HEK293 (cell line): ENCODE results near the gene ABLIM2.

Source experiments
- CTCF ChIA-PET: fragments of 350-600 bp; formaldehyde crosslinking; extraction: SDS; loops from one replicate; lab custom pipeline; 2021; ENCODE audit warnings: antibody characterized with exemption; lab: Yijun Ruan, JAX
- POLR2A ChIA-PET: fragments of 300-600 bp; formaldehyde crosslinking; extraction: SDS; loops from one replicate; lab custom pipeline; 2020; ENCODE audit warnings: antibody characterized with exemption, inconsistent platforms; lab: Yijun Ruan, JAX
- H3K27ac ChIP-seq: fragments of 200-500 bp; sonication (Bioruptor generic); 2 replicates; pipeline ENCODE4 v1.5.1; 2014; ENCODE audit warnings: low read depth, low read length, control low read depth, inconsistent platforms; ENCODE audit errors: extremely low read depth
- H3K36me3 ChIP-seq, 2 experiments: fragments of 200-500 bp in 1 of 2; sonication (Bioruptor generic) in 1 of 2; 1 replicate in 1 of 2; 2 replicates in 1 of 2; pipeline ENCODE4 v1.5.1; 2014 to 2017; ENCODE audit warnings: inconsistent platforms in 2 of 2, low read length in 2 of 2; ENCODE audit not compliant: control insufficient read depth in 2 of 2, insufficient read depth in 1 of 2
- H3K4me1 ChIP-seq: fragments of 200-500 bp; sonication (Bioruptor generic); 2 replicates; pipeline ENCODE4 v1.5.1; 2014; ENCODE audit warnings: mild to moderate bottlenecking, low read length, inconsistent platforms; ENCODE audit not compliant: control insufficient read depth, insufficient read depth
- H3K4me3 ChIP-seq: 2 replicates; pipeline ENCODE4 v1.5.1; 2011; ENCODE audit warnings: low read depth, mild to moderate bottlenecking, control low read depth, low read length, moderate library complexity
- H3K9me3 ChIP-seq: fragments of 200-500 bp; sonication (Bioruptor generic); 2 replicates; pipeline ENCODE4 v1.5.1; 2014; ENCODE audit warnings: low read depth, low read length, inconsistent platforms; ENCODE audit not compliant: control insufficient read depth, insufficient read depth
- OVOL3 ChIP-seq: fragments of 450-650 bp; formaldehyde crosslinking; IDR thresholded peaks from 2 replicates; pipeline ENCODE4 v1.5.1; 2016; ENCODE audit warnings: missing biosample characterization, missing genetic modification characterization
- RBAK ChIP-seq: fragments of 450-650 bp; formaldehyde crosslinking; IDR thresholded peaks from 2 replicates; pipeline ENCODE4 v1.5.1; 2016; ENCODE audit warnings: missing biosample characterization, missing genetic modification characterization
- SP7 ChIP-seq: fragments of 450-650 bp; formaldehyde crosslinking; IDR thresholded peaks from 2 replicates; pipeline ENCODE4 v1.5.1; 2016; ENCODE audit warnings: missing biosample characterization, missing genetic modification characterization
- WT1 ChIP-seq: fragments of 450-650 bp; formaldehyde crosslinking; IDR thresholded peaks from 2 replicates; pipeline ENCODE4 v1.5.1; 2016; ENCODE audit warnings: missing biosample characterization, missing genetic modification characterization
- ZBTB17 ChIP-seq: fragments of 450-650 bp; formaldehyde crosslinking; IDR thresholded peaks from 2 replicates; pipeline ENCODE4 v1.5.1; 2016; ENCODE audit warnings: missing biosample characterization, missing genetic modification characterization
- ZNF138 ChIP-seq: fragments of 450-650 bp; formaldehyde crosslinking; IDR thresholded peaks from 2 replicates; pipeline ENCODE4 v1.5.1; 2016; ENCODE audit warnings: missing biosample characterization, missing genetic modification characterization, borderline replicate concordance
- ZNF174 ChIP-seq: fragments of 450-650 bp; formaldehyde crosslinking; IDR thresholded peaks from 2 replicates; pipeline ENCODE4 v1.5.0; 2017; ENCODE audit warnings: missing biosample characterization, mild to moderate bottlenecking, missing genetic modification characterization
- ZNF184 ChIP-seq: fragments of 450-650 bp; IDR thresholded peaks from 2 replicates; pipeline ENCODE4 v1.5.1; 2018; ENCODE audit warnings: missing biosample characterization, mild to moderate bottlenecking, missing genetic modification characterization
- ZNF266 ChIP-seq: fragments of 450-650 bp; formaldehyde crosslinking; IDR thresholded peaks from 2 replicates; pipeline ENCODE4 v1.5.1; 2016; ENCODE audit warnings: missing biosample characterization, missing genetic modification characterization, low read depth
- ZNF311 ChIP-seq: fragments of 450-650 bp; formaldehyde crosslinking; IDR thresholded peaks from 2 replicates; pipeline ENCODE4 v1.5.1; 2017; ENCODE audit warnings: missing biosample characterization, missing genetic modification characterization, borderline replicate concordance
- ZNF335 ChIP-seq: fragments of 450-650 bp; formaldehyde crosslinking; conservative IDR thresholded peaks from 2 replicates; pipeline ENCODE4 v1.5.1; 2016; ENCODE audit warnings: missing biosample characterization, missing genetic modification characterization
- ZNF610 ChIP-seq: fragments of 450-650 bp; formaldehyde crosslinking; IDR thresholded peaks from 2 replicates; pipeline ENCODE4 v1.5.1; 2016; ENCODE audit warnings: missing biosample characterization, missing genetic modification characterization, borderline replicate concordance
- ZNF747 ChIP-seq: fragments of 450-650 bp; formaldehyde crosslinking; IDR thresholded peaks from 2 replicates; pipeline ENCODE4 v1.5.1; 2016; ENCODE audit warnings: missing biosample characterization, missing genetic modification characterization
- ZNF776 ChIP-seq: fragments of 450-650 bp; formaldehyde crosslinking; IDR thresholded peaks from 2 replicates; pipeline ENCODE4 v1.5.0; 2017; ENCODE audit warnings: missing biosample characterization, missing genetic modification characterization, borderline replicate concordance
- ZNF830 ChIP-seq: fragments of 450-650 bp; IDR thresholded peaks from 2 replicates; pipeline ENCODE4 v1.5.0; 2018; ENCODE audit warnings: missing biosample characterization, missing genetic modification characterization, low read depth, mild to moderate bottlenecking, moderate library complexity
- ZSCAN16 ChIP-seq: fragments of 450-650 bp; formaldehyde crosslinking; IDR thresholded peaks from 2 replicates; pipeline ENCODE4 v1.5.1; 2016; ENCODE audit warnings: missing biosample characterization, missing genetic modification characterization
- ZXDB ChIP-seq: fragments of 450-650 bp; formaldehyde crosslinking; IDR thresholded peaks from 2 replicates; pipeline ENCODE4 v1.5.1; 2016; ENCODE audit warnings: missing biosample characterization, missing genetic modification characterization
- TF ChIP-seq, protein P1 (sequence below): fragments of 450-650 bp; formaldehyde crosslinking; IDR thresholded peaks from 2 replicates; pipeline ENCODE4 v1.5.1; 2016; ENCODE audit warnings: missing biosample characterization, missing genetic modification characterization
- TF ChIP-seq, protein P2 (sequence below): fragments of 450-650 bp; formaldehyde crosslinking; IDR thresholded peaks from 2 replicates; pipeline ENCODE4 v1.5.1; 2016; ENCODE audit warnings: missing biosample characterization, missing genetic modification characterization
- TF ChIP-seq, protein P3 (sequence below): fragments of 450-650 bp; formaldehyde crosslinking; IDR thresholded peaks from 2 replicates; pipeline ENCODE4 v1.5.1; 2016; ENCODE audit warnings: missing biosample characterization, missing genetic modification characterization
- TF ChIP-seq, protein P4 (sequence below): fragments of 450-650 bp; formaldehyde crosslinking; IDR thresholded peaks from 2 replicates; pipeline ENCODE4 v1.5.1; 2016; ENCODE audit warnings: missing biosample characterization, missing genetic modification characterization, low read depth

ABLIM2 gene

DNA sequence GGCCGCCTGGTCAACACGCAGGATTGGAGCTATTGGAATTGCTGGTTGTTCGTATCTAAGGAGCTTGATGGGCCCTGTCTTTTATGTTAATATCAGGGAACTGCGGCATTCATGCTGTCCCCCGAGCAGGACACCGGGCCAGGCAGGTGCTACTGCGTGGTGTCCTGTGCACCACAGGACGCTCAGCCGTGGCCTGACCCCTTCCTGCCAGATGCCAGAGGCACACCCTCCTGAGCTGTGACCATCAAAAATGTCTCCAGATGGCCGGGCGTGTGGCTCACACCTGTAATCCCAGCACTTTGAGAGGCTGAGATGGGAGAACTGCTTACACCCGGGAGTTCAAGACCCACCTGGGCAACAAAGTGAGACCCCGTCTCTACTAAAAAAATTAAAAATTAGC is 32.1 kb downstream of the ABLIM2 start:
- H3K4me1 ChIP-seq, result no peaks in the 10 kb centered on the region

DNA sequence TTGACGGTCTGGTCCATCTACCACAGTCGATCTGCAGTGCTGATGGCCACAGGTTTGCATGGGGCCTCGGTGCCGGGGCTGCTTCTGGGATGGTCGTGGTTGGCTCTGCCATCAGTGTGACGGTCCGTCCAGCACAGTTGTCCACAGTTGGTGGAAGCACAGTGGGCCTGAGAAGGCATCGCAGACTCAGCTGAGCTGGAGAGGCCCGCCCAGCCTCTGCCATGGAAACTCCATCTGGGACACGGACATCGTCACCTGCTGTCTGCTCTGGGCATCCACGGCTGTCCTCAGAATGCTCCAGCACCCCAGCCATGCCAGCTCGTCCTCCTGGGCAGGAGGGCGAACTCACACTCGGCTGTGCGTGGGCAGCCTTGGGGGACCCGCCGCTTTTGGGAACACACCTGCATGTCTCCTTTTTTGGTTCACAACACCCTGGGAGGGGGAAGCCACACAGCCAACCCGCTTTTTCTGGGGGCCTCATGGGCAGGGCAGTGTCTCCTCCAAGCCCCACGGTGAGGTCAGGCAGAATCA is 33.0 kb downstream of the ABLIM2 start:
- ChIA-PET CTCF (no interaction called here), POLR2A (no interaction called here)
- no peak for TF ChIP-seq ZXDB (tag by site-specific recombination)
- TF ChIP-seq ZNF830 (tag by site-specific recombination), result no peak
- no peak for TF ChIP-seq ZNF174 (tag by site-specific recombination)
- TF ChIP-seq ZNF184, result no peak
- TF ChIP-seq ZNF335, result no peak
- TF ChIP-seq, protein P1, sequence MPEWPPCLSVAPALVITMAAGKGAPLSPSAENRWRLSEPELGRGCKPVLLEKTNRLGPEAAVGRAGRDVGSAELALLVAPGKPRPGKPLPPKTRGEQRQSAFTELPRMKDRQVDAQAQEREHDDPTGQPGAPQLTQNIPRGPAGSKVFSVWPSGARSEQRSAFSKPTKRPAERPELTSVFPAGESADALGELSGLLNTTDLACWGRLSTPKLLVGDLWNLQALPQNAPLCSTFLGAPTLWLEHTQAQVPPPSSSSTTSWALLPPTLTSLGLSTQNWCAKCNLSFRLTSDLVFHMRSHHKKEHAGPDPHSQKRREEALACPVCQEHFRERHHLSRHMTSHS (tag by site-specific recombination), result no peak
- no peak for TF ChIP-seq ZNF747
- no peak for TF ChIP-seq ZNF311 (tag by site-specific recombination)
- TF ChIP-seq ZNF776 (tag by site-specific recombination), result no peak
- TF ChIP-seq, protein P2, sequence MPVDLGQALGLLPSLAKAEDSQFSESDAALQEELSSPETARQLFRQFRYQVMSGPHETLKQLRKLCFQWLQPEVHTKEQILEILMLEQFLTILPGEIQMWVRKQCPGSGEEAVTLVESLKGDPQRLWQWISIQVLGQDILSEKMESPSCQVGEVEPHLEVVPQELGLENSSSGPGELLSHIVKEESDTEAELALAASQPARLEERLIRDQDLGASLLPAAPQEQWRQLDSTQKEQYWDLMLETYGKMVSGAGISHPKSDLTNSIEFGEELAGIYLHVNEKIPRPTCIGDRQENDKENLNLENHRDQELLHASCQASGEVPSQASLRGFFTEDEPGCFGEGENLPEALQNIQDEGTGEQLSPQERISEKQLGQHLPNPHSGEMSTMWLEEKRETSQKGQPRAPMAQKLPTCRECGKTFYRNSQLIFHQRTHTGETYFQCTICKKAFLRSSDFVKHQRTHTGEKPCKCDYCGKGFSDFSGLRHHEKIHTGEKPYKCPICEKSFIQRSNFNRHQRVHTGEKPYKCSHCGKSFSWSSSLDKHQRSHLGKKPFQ, result no peak
- no peak for TF ChIP-seq SP7 (tag by site-specific recombination)
- TF ChIP-seq ZNF610, result no peak
- no peak for TF ChIP-seq ZSCAN16 (tag by site-specific recombination)
- TF ChIP-seq, protein P3, sequence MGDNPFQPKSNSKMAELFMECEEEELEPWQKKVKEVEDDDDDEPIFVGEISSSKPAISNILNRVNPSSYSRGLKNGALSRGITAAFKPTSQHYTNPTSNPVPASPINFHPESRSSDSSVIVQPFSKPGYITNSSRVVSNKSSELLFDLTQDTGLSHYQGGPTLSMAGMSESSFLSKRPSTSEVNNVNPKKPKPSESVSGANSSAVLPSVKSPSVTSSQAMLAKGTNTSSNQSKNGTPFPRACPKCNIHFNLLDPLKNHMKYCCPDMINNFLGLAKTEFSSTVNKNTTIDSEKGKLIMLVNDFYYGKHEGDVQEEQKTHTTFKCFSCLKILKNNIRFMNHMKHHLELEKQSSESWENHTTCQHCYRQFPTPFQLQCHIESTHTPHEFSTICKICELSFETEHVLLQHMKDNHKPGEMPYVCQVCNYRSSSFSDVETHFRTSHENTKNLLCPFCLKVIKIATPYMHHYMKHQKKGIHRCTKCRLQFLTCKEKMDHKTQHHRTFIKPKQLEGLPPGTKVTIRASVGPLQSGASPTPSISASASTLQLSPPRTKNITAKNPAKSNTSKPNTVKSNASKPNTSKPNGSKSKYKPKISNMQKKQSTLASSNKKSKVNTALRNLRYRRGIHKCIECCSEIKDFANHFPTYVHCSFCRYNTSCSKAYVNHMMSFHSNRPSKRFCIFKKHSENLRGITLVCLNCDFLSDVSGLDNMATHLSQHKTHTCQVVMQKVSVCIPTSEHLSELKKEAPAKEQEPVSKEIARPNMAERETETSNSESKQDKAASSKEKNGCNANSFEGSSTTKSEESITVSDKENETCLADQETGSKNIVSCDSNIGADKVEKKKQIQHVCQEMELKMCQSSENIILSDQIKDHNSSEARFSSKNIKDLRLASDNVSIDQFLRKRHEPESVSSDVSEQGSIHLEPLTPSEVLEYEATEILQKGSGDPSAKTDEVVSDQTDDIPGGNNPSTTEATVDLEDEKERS (tag by site-specific recombination), result no peak
- TF ChIP-seq ZNF138 (tag by site-specific recombination), result no peak
- TF ChIP-seq WT1 (tag by site-specific recombination), result no peak
- TF ChIP-seq ZBTB17 (tag by site-specific recombination), result no peak
- Histone ChIP-seq H3K4me1 (no peaks in the 10 kb centered on the region), H3K4me3 (no peak overlapping the region), H3K36me3 (no peaks in the 10 kb centered on the region), H3K27ac (no peak overlapping the region), H3K9me3 (no peaks in the 10 kb centered on the region)

More for the DNA sequence above, 32.1 kb downstream of the ABLIM2 start:
- Histone ChIP-seq H3K9me3 (no peaks in the 10 kb centered on the region), H3K27ac (no peak overlapping the region), H3K4me3 (no peak overlapping the region), H3K36me3 (no peaks in the 10 kb centered on the region)
- CTCF ChIA-PET, result no interaction called here
- TF ChIP-seq, protein P4, sequence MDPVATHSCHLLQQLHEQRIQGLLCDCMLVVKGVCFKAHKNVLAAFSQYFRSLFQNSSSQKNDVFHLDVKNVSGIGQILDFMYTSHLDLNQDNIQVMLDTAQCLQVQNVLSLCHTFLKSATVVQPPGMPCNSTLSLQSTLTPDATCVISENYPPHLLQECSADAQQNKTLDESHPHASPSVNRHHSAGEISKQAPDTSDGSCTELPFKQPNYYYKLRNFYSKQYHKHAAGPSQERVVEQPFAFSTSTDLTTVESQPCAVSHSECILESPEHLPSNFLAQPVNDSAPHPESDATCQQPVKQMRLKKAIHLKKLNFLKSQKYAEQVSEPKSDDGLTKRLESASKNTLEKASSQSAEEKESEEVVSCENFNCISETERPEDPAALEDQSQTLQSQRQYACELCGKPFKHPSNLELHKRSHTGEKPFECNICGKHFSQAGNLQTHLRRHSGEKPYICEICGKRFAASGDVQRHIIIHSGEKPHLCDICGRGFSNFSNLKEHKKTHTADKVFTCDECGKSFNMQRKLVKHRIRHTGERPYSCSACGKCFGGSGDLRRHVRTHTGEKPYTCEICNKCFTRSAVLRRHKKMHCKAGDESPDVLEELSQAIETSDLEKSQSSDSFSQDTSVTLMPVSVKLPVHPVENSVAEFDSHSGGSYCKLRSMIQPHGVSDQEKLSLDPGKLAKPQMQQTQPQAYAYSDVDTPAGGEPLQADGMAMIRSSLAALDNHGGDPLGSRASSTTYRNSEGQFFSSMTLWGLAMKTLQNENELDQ (tag by site-specific recombination), result no peak
- TF ChIP-seq ZNF266 (tag by site-specific recombination) (no peak), ZBTB17 (tag by site-specific recombination) (no peak), OVOL3 (tag by site-specific recombination) (no peak), ZNF184 (no peak), RBAK (tag by site-specific recombination) (no peak)
- POLR2A ChIA-PET, result no interaction called here
